CD4-positive, alpha-beta T cell (primary cell): Measurements from ENCODE around the gene PHKA2. TPM values are rescaled to one million over a fixed set of nuclear protein-coding genes. Genes with fewer than 3 reads are reported as not detected.

ENCODE experiments used
- ATAC-seq: fragments of 200-7000 bp; cut with Tn5 transposase; one replicate; pipeline ENCODE4 v1.10.0; 2022; ENCODE audit warnings: mild to moderate bottlenecking; ENCODE audit not compliant: poor library complexity
- CTCF ChIA-PET: fragments of 350-600 bp; sonication (Branson Sonifier 250); formaldehyde crosslinking; loops from one replicate; lab custom pipeline; 2021; ENCODE audit warnings: antibody characterized with exemption, inconsistent platforms; lab: Charles Lee
- POLR2A ChIA-PET: fragments of 350-600 bp; sonication (Branson Sonifier 250); formaldehyde crosslinking; loops from one replicate; lab custom pipeline; 2021; ENCODE audit warnings: antibody characterized with exemption, inconsistent platforms; lab: Charles Lee
- DNase-seq, 14 experiments: peaks; one replicate each; pipeline ENCODE4 v3.0.0-alpha.2; 2013 to 2020; ENCODE audit warnings: mixed read lengths in 2 of 14
- H3K27ac ChIP-seq, 2 donors: one replicate each; pipeline versions ENCODE4 v1.5.1 to v1.7.0; 2013; ENCODE audit warnings: low read length in 2 of 2, low read depth in 1 of 2, mild to moderate bottlenecking in 1 of 2
- H3K27me3 ChIP-seq, 2 experiments: 1 replicate in 1 of 2; 2 replicates in 1 of 2; pipeline versions ENCODE4 v1.6.1 to v1.7.0; 2013; ENCODE audit warnings: low read length in 2 of 2, control low read depth in 1 of 2, mild to moderate bottlenecking in 1 of 2, moderate library complexity in 1 of 2; ENCODE audit not compliant: insufficient read depth in 2 of 2, control insufficient read depth in 1 of 2
- H3K36me3 ChIP-seq: one replicate; pipeline ENCODE4 v1.6.1; 2013; ENCODE audit warnings: low read length, control low read depth; ENCODE audit not compliant: insufficient read depth
- H3K4me1 ChIP-seq: one replicate; pipeline ENCODE4 v1.6.1; 2013; ENCODE audit warnings: low read length, control low read depth; ENCODE audit not compliant: insufficient read depth
- H3K4me3 ChIP-seq: one replicate; pipeline ENCODE4 v1.5.1; 2013; ENCODE audit warnings: mild to moderate bottlenecking, low read length, moderate library complexity
- H3K9me3 ChIP-seq, 2 experiments: 1 replicate in 1 of 2; 2 replicates in 1 of 2; pipeline versions ENCODE4 v1.6.1 to v1.7.0; 2013; ENCODE audit warnings: low read length in 2 of 2, mild to moderate bottlenecking in 2 of 2, control low read depth in 1 of 2, moderate library complexity in 1 of 2; ENCODE audit not compliant: control insufficient read depth in 1 of 2, insufficient read depth in 1 of 2
- H3K27ac Mint-ChIP-seq: one replicate; pipeline ENCODE4 v1.8.0; 2020; ENCODE audit warnings: mixed read lengths
- H3K27me3 Mint-ChIP-seq: one replicate; pipeline ENCODE4 v1.8.0; 2021; ENCODE audit warnings: mixed read lengths
- H3K36me3 Mint-ChIP-seq: one replicate; pipeline ENCODE4 v1.8.0; 2021; ENCODE audit warnings: low read depth, mixed read lengths
- H3K4me1 Mint-ChIP-seq: one replicate; pipeline ENCODE4 v1.8.0; 2021; ENCODE audit warnings: low read depth, mixed read lengths
- H3K4me3 Mint-ChIP-seq: one replicate; pipeline ENCODE4 v1.8.0; 2020; ENCODE audit warnings: mild to moderate bottlenecking, mixed read lengths
- H3K9me3 Mint-ChIP-seq: one replicate; pipeline ENCODE4 v1.8.0; 2020; ENCODE audit warnings: mixed read lengths
- intact Hi-C, 2 experiments: fragments of 100-400 bp; cut with DNase I in 1 of 2; cut with micrococcal nuclease in 1 of 2; formaldehyde crosslinking; loops; one replicate each; pipeline versions ENCODE4 v1.15.1 to v1.9.0; 2023 to 2025; cut with DNase I, micrococcal nuclease
- total RNA-seq, 174 experiments: library from RNA in 2 of 174; stranded (reverse) in 2 of 174; gene quantifications; one replicate each; pipeline ENCODE4 v1.2.3 and lab custom pipeline; 2021 to 2026
- TF ChIP-seq, protein P1 (sequence below): fragments of 200-600 bp; IDR thresholded peaks from one replicate; pipeline ENCODE4 v1.8.0; 2022; ENCODE audit warnings: antibody characterized with exemption, mild to moderate bottlenecking

Gene PHKA2
- total RNA-seq, 2 experiments from 2014 or later: 28.5 to 31.4 TPM

DNA sequence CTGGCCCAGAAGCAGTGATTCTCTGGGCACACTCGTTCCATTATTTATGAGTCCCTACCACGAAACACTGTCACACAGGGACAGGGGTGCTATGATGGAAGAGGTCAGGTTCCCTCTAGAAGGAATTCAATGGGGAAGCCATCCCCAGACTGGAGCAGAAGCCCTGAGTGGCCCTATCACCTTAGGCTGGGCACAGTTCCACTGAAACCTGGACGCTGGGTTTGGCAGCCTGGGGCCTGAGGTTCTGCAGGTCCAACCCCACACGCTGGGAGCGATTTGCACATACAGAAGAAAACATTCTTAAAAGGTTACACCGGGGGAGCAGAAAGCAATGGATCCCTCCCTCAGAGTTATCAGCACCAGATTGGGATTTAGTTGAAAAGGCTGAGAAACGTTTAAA is 63.3 kb downstream of the PHKA2 start:
- POLR2A ChIA-PET: no interaction called here
- H3K9me3 Mint-ChIP-seq: no peaks in the 10 kb centered on the region

DNA sequence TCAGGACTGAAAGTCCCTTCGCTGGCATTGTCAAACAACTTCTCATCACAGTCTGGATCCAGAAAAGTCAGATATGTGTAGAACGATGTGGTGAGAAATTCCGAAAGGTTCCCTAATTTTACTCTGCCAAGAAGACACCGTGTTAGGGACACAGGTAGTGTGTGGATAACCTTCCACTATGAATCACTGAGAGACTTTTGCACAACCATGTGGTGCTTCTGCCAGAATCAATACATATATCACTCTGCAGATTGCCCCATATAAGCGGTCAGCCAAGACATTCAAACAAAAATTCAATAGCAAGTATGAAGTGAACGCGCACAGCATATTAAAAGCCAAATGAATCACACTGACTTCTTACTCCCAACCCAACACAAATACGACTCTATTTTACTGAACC is 63.8 kb downstream of the PHKA2 start:
- Histone ChIP-seq H3K9me3 (no peaks in the 10 kb centered on the region), H3K4me1 (no peaks in the 10 kb centered on the region), H3K27me3 (no peaks in the 10 kb centered on the region), H3K4me3 (no peak overlapping the region), H3K36me3 (peaks cover 27% of the 10 kb centered on the region), H3K27ac (no peak overlapping the region)
- no peak overlapping the region for H3K27ac Mint-ChIP-seq
- ChIA-PET CTCF (no interaction called here), POLR2A (no interaction called here)
- H3K4me3 Mint-ChIP-seq: no peak overlapping the region
- peaks cover 34% of the 10 kb centered on the region for H3K36me3 Mint-ChIP-seq
- no peaks in the 10 kb centered on the region for H3K9me3 Mint-ChIP-seq
- TF ChIP-seq, protein P1, sequence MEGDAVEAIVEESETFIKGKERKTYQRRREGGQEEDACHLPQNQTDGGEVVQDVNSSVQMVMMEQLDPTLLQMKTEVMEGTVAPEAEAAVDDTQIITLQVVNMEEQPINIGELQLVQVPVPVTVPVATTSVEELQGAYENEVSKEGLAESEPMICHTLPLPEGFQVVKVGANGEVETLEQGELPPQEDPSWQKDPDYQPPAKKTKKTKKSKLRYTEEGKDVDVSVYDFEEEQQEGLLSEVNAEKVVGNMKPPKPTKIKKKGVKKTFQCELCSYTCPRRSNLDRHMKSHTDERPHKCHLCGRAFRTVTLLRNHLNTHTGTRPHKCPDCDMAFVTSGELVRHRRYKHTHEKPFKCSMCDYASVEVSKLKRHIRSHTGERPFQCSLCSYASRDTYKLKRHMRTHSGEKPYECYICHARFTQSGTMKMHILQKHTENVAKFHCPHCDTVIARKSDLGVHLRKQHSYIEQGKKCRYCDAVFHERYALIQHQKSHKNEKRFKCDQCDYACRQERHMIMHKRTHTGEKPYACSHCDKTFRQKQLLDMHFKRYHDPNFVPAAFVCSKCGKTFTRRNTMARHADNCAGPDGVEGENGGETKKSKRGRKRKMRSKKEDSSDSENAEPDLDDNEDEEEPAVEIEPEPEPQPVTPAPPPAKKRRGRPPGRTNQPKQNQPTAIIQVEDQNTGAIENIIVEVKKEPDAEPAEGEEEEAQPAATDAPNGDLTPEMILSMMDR: no peak
- DNase-seq (no peak), ATAC-seq (no peak)
- intact Hi-C loops: no loop called here
- H3K4me1 Mint-ChIP-seq: no peaks in the 10 kb centered on the region
- H3K27me3 Mint-ChIP-seq: no peaks in the 10 kb centered on the region

More for the DNA sequence above, 63.3 kb downstream of the PHKA2 start:
- no peak overlapping the region for H3K27ac ChIP-seq
- intact Hi-C loops: no loop called here
- H3K27ac Mint-ChIP-seq: no peak overlapping the region
- H3K36me3 ChIP-seq: peaks cover 30% of the 10 kb centered on the region
- ATAC-seq (no peak), DNase-seq (no peak)
- H3K4me3 Mint-ChIP-seq: no peak overlapping the region
- no peaks in the 10 kb centered on the region for H3K9me3 ChIP-seq
- no peaks in the 10 kb centered on the region for H3K27me3 ChIP-seq
- H3K27me3 Mint-ChIP-seq: no peaks in the 10 kb centered on the region
- TF ChIP-seq, protein P1: no peak
- no peaks in the 10 kb centered on the region for H3K4me1 ChIP-seq
- CTCF ChIA-PET: no interaction called here
- no peaks in the 10 kb centered on the region for H3K4me1 Mint-ChIP-seq
- no peak overlapping the region for H3K4me3 ChIP-seq
- peaks cover 37% of the 10 kb centered on the region for H3K36me3 Mint-ChIP-seq

DNA sequence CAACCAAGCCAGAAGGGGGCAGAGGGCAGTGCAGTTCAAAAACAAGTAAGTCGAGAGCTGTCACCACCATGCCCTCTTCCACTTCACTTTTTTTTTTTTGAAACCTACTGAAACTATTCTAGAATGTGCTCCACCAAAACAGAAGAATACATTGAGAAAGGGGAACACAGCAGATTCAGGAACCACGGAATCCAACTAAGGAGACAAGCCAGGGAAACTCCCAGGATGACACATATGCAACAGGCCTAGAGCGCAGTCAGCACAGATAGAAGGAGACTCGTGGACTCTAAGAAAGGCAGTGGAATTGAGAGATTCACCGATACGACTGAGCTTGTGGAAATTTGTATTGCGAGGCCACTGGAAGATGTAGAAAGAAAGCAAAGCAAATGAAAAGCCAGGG is 66.1 kb downstream of the PHKA2 start:
- no peaks in the 10 kb centered on the region for H3K9me3 ChIP-seq
- no peaks in the 10 kb centered on the region for H3K4me1 ChIP-seq
- H3K4me3 Mint-ChIP-seq: no peak overlapping the region
- ChIA-PET CTCF (no interaction called here), POLR2A (no interaction called here)
- peaks cover 24% of the 10 kb centered on the region for H3K36me3 ChIP-seq
- DNase-seq: peak in 2 of 14 experiments; percentile 5 to 12
- no peak overlapping the region for H3K27ac Mint-ChIP-seq
- peaks cover 42% of the 10 kb centered on the region for H3K36me3 Mint-ChIP-seq
- intact Hi-C loops: no loop called here
- ATAC-seq: no peak
- no peaks in the 10 kb centered on the region for H3K4me1 Mint-ChIP-seq
- no peak overlapping the region for H3K27ac ChIP-seq
- H3K9me3 Mint-ChIP-seq: no peaks in the 10 kb centered on the region
- TF ChIP-seq, protein P1: no peak
- no peaks in the 10 kb centered on the region for H3K27me3 Mint-ChIP-seq
- no peaks in the 10 kb centered on the region for H3K27me3 ChIP-seq
- no peak overlapping the region for H3K4me3 ChIP-seq
